DND-41 (cell line): Measurements from ENCODE around the gene CEP41.

Source experiments
- ATAC-seq: fragments of 200-7000 bp; cut with Tn5 transposase; 3 replicates; pipeline ENCODE4 v1.9.1; 2021; ENCODE audit warnings: low read depth; ENCODE audit not compliant: insufficient read depth
- DNase-seq: peaks from one replicate; pipeline ENCODE4 v3.0.0-alpha.2; 2020
- H2AFZ ChIP-seq: 2 replicates; pipeline ENCODE4 v1.6.0; 2012; ENCODE audit warnings: low read depth, low read length
- H3K27ac ChIP-seq: 2 replicates; pipeline ENCODE4 v1.5.1; 2012; ENCODE audit warnings: low read length, inconsistent platforms
- H3K27me3 ChIP-seq: fragments of 200-600 bp; sonication (generic); 2 replicates; pipeline ENCODE4 v1.6.0; 2012; ENCODE audit warnings: low read length, mild to moderate bottlenecking, inconsistent platforms; ENCODE audit not compliant: insufficient read depth, poor library complexity
- H3K36me3 ChIP-seq: 2 replicates; pipeline ENCODE4 v1.5.1; 2012; ENCODE audit warnings: low read length, inconsistent platforms; ENCODE audit not compliant: insufficient read depth
- H3K4me1 ChIP-seq: 2 replicates; pipeline ENCODE4 v1.5.1; 2012; ENCODE audit warnings: mild to moderate bottlenecking, low read length; ENCODE audit not compliant: insufficient read depth
- H3K4me2 ChIP-seq: 2 replicates; pipeline ENCODE4 v1.6.0; 2012; ENCODE audit warnings: mild to moderate bottlenecking, moderate library complexity, low read length, inconsistent platforms; ENCODE audit not compliant: insufficient read depth
- H3K4me3 ChIP-seq, 2 experiments: fragments of 200-600 bp in 1 of 2; shearing (Covaris generic) in 1 of 2; 2 replicates each; pipeline ENCODE4 v1.5.1; 2012 to 2016; ENCODE audit warnings: inconsistent platforms in 2 of 2, low read length in 2 of 2, mild to moderate bottlenecking in 2 of 2, low read depth in 1 of 2, moderate library complexity in 1 of 2
- H3K79me2 ChIP-seq: 2 replicates; pipeline ENCODE4 v1.6.0; 2012; ENCODE audit warnings: low read length, inconsistent platforms; ENCODE audit not compliant: insufficient read depth
- H3K9ac ChIP-seq: 2 replicates; pipeline ENCODE4 v1.6.0; 2012; ENCODE audit warnings: low read depth, mild to moderate bottlenecking, inconsistent platforms, low read length, moderate library complexity
- H3K9me3 ChIP-seq: 2 replicates; pipeline ENCODE4 v1.5.1; 2012; ENCODE audit warnings: low read length, moderate library complexity, mild to moderate bottlenecking, inconsistent platforms; ENCODE audit not compliant: insufficient read depth, severe bottlenecking
- H4K20me1 ChIP-seq: 2 replicates; pipeline ENCODE4 v1.6.0; 2012; ENCODE audit warnings: low read length; ENCODE audit not compliant: insufficient read depth
- EZH2 ChIP-seq: IDR thresholded peaks from 3 replicates; pipeline ENCODE4 v1.6.1; 2012; ENCODE audit warnings: borderline replicate concordance, low read depth, mild to moderate bottlenecking, moderate library complexity, low read length, inconsistent platforms; ENCODE audit not compliant: severe bottlenecking
- TF ChIP-seq, protein P1 (sequence below): IDR thresholded peaks from 2 replicates; pipeline ENCODE4 v1.5.1; 2012; ENCODE audit warnings: borderline replicate concordance, low read length, moderate library complexity, mild to moderate bottlenecking; ENCODE audit not compliant: poor library complexity, severe bottlenecking; ENCODE audit errors: extremely low read depth

The CEP41 gene

DNA sequence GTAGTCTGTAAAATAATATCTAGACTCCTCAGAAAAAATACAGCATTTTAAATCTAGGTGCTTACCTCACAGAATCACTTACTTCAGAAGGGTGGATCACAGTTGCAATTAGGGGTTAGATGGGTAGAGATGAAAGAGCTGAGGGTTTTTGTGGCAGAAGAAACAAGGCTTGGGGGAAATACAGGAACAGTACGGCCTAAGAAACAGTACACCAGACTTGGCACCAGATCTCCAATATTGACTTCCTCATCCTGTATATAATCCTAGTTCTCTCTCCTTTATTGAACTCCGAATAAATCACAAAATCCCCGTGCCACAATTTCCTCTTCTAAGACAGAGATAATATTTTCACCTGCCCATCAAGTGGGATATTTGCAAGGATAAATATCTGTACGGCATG, 14.3 kb downstream of the CEP41 start:
- no peak for TF ChIP-seq EZH2
- TF ChIP-seq, protein P1, sequence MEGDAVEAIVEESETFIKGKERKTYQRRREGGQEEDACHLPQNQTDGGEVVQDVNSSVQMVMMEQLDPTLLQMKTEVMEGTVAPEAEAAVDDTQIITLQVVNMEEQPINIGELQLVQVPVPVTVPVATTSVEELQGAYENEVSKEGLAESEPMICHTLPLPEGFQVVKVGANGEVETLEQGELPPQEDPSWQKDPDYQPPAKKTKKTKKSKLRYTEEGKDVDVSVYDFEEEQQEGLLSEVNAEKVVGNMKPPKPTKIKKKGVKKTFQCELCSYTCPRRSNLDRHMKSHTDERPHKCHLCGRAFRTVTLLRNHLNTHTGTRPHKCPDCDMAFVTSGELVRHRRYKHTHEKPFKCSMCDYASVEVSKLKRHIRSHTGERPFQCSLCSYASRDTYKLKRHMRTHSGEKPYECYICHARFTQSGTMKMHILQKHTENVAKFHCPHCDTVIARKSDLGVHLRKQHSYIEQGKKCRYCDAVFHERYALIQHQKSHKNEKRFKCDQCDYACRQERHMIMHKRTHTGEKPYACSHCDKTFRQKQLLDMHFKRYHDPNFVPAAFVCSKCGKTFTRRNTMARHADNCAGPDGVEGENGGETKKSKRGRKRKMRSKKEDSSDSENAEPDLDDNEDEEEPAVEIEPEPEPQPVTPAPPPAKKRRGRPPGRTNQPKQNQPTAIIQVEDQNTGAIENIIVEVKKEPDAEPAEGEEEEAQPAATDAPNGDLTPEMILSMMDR: no peak
- Histone ChIP-seq H3K27ac (no peak overlapping the region), H3K79me2 (no peaks in the 10 kb centered on the region), H3K4me2 (no peak overlapping the region), H3K9me3 (no peaks in the 10 kb centered on the region), H4K20me1 (no peaks in the 10 kb centered on the region), H3K4me1 (no peaks in the 10 kb centered on the region), H2AFZ (no peak overlapping the region), H3K4me3 (no peak overlapping the region), H3K36me3 (no peaks in the 10 kb centered on the region), H3K9ac (no peak overlapping the region), H3K27me3 (no peaks in the 10 kb centered on the region)
- DNase-seq (no peak), ATAC-seq (peak; percentile 68)

DNA sequence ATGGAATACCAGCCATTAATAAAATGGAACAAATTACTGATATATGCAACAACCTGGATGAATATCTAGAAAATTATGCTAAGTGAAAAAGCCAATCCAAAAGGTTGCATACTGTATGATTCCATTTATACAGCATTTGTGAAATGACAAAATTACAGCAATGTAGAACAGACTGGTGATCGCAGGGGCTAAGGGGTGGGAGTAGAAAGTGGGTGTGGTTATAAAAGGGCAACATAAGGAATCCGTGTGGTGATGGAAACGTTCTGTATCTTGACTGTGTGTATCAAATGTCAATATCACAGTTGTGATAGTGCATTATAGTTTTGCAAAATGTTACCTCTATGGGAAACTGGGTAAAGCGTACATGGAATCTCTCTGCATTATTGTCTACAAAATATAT, 15.0 kb downstream of the CEP41 start:
- Histone ChIP-seq H3K9ac (no peak overlapping the region), H3K27me3 (no peaks in the 10 kb centered on the region), H3K4me1 (no peaks in the 10 kb centered on the region), H2AFZ (no peak overlapping the region), H3K4me3 (no peak overlapping the region), H3K4me2 (no peak overlapping the region), H3K27ac (no peak overlapping the region), H4K20me1 (no peaks in the 10 kb centered on the region), H3K36me3 (no peaks in the 10 kb centered on the region), H3K79me2 (no peaks in the 10 kb centered on the region), H3K9me3 (no peaks in the 10 kb centered on the region)
- ATAC-seq (no peak), DNase-seq (no peak)
- TF ChIP-seq, protein P1: no peak
- no peak for TF ChIP-seq EZH2

DNA sequence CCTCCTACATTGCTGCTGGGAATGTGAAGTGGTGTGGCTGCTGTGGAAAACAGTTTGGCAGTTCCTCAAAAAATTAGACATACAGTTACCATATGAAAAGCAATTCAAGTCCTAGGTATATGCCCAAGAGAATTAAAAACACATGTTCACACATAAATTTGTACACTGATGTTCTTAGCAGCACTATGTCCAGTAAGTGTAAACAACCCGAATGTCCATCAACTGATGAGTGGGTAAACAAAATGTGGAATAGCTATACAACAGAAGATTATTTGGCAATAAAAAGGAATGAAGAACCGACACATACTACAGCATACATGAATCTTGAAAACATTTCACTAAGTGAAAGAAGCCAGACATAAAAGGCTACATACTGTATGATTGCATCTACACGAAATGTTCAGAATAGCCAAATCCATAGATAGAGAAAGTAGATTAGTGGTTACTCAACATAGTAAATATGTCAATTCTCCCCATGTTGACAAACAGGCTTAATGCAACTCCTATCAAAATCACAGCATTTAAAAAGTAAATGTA, 17.2 kb downstream of the CEP41 start:
- TF ChIP-seq EZH2: no peak
- TF ChIP-seq, protein P1: no peak
- no peak overlapping the region for H3K4me2 ChIP-seq
- no peak overlapping the region for H3K27ac ChIP-seq
- H3K79me2 ChIP-seq: no peaks in the 10 kb centered on the region
- no peak overlapping the region for H3K4me3 ChIP-seq
- no peaks in the 10 kb centered on the region for H3K27me3 ChIP-seq
- peaks cover 12% of the 10 kb centered on the region for H3K4me1 ChIP-seq
- no peak overlapping the region for H2AFZ ChIP-seq
- H3K36me3 ChIP-seq: no peaks in the 10 kb centered on the region; the same call in 1 of the 2 replicates
- no peak overlapping the region for H3K9ac ChIP-seq
- no peak for DNase-seq
- no peaks in the 10 kb centered on the region for H3K9me3 ChIP-seq
- ATAC-seq: no peak
- no peaks in the 10 kb centered on the region for H4K20me1 ChIP-seq

DNA sequence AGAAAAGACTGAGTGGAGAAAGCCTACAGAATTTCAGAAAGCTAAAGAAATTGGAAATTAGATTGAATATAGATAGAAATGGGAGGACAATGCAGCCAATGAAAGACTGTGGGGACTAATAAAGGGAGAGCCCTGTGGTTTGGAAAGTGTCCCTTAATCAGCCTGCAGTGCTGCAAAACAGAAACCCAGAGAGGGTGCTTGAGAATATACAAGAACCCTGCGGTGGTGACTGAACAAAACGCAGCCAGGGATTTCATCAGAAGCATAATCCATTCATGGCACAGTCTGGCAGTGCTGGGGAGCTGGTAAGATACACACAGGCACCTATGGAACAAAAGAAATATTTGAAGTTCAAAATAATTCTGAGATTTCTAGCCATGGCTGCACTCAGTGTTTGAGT, 19.1 kb downstream of the CEP41 start:
- Histone ChIP-seq H3K4me1 (peaks cover 31% of the 10 kb centered on the region), H3K4me3 (no peak overlapping the region), H3K79me2 (no peaks in the 10 kb centered on the region), H3K4me2 (no peak overlapping the region), H3K27me3 (no peaks in the 10 kb centered on the region), H3K27ac (no peak overlapping the region), H2AFZ (no peak overlapping the region), H3K9ac (no peak overlapping the region), H4K20me1 (no peaks in the 10 kb centered on the region), H3K9me3 (no peaks in the 10 kb centered on the region), H3K36me3 (no peaks in the 10 kb centered on the region; the same call in 1 of the 2 replicates)
- TF ChIP-seq, protein P1: no peak
- no peak for TF ChIP-seq EZH2
- DNase-seq (no peak), ATAC-seq (no peak)
